Stimulated activated naive CD4-positive, alpha-beta T cell (primary cell): ENCODE data around the gene TBC1D24.
A peak's percentile ranks its signal among the peaks of the same experiment; 100 is the strongest.
"Not testable (repeated sequence)": the region's sequence is repeated elsewhere in the genome, so short reads cannot be mapped to it uniquely, and the experiment has no call there.

Experiments used
- DNase-seq, 6 experiments: peaks; one replicate each; lab custom pipeline; 2025; lab: John Stamatoyannopoulos, UW

Gene TBC1D24

DNA sequence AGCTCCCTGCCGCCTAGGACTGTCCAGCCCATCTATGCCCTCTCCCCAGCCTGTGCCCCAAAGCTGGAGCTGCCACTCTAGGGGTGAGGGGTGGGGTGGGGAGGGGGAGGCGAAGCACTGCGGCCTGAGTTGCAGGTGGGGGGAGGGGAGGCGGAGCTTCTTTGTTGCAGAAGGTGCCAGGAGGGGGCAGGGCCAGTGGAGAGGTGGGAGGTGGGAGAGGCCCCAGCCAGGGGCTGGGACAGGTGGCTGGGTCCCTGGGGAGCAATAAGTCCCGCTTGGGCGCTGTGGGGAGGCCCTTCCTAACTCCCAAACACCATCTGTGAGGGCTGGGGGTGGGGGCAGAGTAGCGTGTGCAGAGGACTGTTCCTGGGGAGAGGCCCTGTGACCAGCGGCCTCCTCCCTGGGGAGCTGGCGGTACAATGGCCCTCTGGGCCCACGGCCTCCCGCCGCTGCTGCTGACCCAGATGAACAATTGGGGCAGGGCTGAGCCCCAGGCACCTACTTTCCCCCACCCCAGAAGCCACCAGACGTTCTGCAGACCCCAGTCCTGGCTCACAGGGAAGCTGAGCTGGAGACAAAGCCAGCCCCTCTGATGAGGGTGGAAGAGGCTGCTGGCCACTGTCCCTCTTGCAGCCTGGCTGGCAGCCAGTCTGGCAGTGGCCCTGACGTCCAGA lies 6.1 kb upstream of the TBC1D24 start:
- no peak for DNase-seq

DNA sequence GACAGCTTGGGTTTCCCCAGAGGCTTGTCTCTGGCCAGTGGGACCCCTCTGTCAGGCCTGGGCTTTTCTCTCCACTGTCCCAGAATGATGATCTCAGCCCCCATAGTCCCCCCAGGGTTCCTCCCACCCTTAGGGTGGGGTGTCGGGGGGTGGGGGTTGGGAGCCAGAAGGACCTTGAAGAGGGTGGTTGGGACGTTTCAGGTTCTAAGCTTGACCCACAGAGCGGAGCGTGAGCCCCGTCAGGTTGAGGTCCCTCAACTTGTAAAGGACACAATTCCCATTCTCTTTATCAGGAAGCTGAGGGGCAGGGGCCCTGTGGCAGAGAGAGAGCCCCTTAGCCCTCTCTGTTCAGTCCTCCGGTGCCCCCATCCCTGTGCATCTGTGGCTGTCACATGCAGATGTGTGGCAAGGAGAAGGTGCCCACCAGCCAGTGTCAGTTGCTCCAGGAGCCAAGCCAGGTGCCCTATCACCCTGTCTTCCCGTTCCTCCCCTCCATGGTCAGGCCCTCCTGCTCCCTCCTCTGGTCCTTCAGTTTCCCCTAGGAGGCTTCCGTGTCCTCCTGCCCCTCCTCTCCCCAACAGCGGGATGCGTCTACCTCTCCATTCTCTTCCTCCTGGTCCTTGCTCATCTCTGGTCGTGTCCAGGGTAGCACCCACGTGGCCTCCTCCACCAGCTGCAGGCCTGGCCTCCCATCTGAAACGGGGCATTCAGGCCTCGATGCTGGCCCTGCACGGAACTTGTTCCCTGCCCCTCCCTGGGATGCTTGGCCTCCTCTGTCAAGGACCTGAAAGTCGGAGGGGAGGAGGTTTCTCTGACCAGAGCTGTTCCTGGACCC lies 5.3 kb upstream of the TBC1D24 start:
- no peak for DNase-seq

DNA sequence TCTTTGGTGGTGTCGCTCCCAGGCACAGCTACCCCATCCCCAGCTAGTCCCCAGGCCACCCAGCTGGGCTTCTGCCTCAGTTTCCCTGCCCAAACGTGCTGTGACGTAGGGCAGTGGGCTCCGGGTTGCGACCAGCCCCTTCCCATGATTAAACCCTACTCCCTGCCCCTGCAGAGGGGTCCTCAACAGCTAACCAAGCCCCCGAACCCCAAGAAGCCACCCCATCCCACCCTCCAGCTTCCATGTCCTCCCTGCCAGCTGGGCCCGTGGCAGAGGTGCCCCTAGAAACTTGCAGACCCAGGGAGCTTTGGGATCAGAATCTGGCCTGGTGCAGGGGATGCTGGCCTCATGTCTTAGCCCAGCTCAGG lies 4.7 kb upstream of the TBC1D24 start:
- no peak for DNase-seq

DNA sequence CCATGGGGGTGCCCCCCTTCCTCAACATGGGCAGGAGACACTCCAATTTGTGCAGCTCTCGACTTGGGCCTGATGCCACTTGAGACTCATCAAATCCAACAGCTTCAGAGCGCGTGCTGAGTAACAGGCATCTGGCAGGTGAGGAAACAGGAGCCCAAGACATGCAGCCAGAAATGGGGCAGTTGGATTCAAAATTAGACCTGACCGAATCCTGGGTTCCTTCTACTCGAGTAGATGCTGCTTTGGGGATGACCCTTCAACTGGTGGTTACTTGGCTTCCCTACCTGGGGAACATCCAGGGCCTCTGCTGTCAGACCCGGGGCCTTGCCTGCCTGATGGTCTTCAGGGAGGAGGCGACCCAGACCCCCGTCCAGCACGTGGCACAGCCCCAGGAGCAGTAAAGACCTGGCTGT lies 4.3 kb upstream of the TBC1D24 start:
- DNase-seq, result no peak

DNA sequence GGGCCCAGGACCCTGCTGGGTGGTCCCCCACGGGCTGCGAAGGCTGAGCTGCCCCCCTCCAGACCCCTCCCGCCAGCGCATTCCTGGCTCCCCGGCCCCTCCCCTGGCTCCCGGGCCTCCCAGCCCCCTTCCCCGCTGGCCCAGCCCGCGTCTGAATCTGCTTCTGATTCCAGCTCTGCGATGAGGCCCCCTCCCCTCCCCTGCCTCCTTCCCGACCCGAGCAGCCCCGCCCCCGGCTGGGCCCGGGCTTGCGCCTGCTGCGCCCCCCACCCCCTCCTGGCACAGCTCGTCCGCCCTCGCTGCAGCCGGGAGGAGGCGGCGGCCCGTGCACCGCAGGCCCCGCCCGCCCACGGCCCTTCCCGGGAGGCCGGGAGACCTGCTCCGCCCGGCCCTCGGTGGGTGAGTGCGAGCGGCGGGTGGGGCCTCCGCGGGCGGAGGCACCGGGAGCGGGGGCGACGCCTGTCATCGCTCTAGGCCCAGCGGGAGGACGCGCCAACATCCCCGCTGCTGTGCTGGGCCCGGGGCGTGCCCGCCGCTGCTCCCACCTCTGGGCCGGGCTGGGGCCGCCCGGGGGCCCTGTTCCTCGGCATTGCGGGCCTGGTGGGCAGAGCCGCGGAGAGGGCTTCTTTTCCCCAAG lies 3.8 kb upstream of the TBC1D24 start, which contains the start of gene NTN3:
Gene NTN3 (plus strand): TSS at position 282 of the 637 bp plus-strand sequence. CDS start 405 bp downstream, outside the sequence.
- DNase-seq, result no peak

DNA sequence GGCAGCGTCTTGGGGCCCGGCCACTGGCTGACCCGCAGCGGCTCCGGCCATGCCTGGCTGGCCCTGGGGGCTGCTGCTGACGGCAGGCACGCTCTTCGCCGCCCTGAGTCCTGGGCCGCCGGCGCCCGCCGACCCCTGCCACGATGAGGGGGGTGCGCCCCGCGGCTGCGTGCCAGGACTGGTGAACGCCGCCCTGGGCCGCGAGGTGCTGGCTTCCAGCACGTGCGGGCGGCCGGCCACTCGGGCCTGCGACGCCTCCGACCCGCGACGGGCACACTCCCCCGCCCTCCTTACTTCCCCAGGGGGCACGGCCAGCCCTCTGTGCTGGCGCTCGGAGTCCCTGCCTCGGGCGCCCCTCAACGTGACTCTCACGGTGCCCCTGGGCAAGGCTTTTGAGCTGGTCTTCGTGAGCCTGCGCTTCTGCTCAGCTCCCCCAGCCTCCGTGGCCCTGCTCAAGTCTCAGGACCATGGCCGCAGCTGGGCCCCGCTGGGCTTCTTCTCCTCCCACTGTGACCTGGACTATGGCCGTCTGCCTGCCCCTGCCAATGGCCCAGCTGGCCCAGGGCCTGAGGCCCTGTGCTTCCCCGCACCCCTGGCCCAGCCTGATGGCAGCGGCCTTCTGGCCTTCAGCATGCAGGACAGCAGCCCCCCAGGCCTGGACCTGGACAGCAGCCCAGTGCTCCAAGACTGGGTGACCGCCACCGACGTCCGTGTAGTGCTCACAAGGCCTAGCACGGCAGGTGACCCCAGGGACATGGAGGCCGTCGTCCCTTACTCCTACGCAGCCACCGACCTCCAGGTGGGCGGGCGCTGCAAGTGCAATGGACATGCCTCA lies 3.1 kb upstream of the TBC1D24 start:
- no peak for DNase-seq

DNA sequence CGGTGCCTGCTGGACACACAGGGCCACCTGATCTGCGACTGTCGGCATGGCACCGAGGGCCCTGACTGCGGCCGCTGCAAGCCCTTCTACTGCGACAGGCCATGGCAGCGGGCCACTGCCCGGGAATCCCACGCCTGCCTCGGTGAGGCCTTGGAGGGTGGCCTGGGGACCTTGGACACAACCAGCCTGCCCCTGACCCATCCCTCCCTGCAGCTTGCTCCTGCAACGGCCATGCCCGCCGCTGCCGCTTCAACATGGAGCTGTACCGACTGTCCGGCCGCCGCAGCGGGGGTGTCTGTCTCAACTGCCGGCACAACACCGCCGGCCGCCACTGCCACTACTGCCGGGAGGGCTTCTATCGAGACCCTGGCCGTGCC lies 2.5 kb upstream of the TBC1D24 start:
- DNase-seq, result no peak

DNA sequence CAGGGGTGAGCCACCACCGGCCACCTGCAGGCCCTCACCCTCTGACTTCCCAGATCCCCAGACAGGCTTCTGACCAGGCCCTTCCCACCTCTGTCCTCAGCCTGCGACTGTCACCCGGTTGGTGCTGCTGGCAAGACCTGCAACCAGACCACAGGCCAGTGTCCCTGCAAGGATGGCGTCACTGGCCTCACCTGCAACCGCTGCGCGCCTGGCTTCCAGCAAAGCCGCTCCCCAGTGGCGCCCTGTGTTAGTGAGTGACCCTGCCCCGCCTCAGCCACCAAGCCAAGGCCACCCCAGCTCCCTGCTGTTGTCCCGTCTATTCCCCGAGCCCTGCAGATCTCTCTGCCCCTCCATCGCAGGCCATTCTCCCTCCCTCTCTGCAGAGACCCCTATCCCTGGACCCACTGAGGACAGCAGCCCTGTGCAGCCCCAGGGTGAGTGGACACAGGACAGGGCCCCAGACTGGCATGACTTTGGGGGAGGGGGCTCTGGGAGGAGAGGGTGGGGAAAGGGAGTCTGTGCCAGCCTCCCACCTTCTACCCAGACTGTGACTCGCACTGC lies 2.0 kb upstream of the TBC1D24 start:
- peak in 1 of 6 experiments; percentile 6 for DNase-seq

DNA sequence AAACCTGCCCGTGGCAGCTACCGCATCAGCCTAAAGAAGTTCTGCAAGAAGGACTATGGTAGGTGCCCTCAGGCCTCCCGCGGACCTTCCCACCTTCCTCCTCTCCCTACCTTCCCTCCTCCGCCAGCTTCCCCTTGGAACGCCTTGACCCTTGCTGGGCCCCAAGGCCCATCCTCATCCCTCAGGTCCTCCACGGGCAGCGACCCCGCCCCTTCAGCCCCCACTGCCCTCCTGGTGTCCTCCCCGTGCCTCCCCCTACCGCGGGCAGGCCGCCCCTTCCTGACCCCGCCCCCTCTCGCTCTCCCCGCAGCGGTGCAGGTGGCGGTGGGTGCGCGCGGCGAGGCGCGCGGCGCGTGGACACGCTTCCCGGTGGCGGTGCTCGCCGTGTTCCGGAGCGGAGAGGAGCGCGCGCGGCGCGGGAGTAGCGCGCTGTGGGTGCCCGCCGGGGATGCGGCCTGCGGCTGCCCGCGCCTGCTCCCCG lies 1.4 kb upstream of the TBC1D24 start:
- DNase-seq, result peak in 3 of 6 experiments; percentile 37 to 56 (median 44)

DNA sequence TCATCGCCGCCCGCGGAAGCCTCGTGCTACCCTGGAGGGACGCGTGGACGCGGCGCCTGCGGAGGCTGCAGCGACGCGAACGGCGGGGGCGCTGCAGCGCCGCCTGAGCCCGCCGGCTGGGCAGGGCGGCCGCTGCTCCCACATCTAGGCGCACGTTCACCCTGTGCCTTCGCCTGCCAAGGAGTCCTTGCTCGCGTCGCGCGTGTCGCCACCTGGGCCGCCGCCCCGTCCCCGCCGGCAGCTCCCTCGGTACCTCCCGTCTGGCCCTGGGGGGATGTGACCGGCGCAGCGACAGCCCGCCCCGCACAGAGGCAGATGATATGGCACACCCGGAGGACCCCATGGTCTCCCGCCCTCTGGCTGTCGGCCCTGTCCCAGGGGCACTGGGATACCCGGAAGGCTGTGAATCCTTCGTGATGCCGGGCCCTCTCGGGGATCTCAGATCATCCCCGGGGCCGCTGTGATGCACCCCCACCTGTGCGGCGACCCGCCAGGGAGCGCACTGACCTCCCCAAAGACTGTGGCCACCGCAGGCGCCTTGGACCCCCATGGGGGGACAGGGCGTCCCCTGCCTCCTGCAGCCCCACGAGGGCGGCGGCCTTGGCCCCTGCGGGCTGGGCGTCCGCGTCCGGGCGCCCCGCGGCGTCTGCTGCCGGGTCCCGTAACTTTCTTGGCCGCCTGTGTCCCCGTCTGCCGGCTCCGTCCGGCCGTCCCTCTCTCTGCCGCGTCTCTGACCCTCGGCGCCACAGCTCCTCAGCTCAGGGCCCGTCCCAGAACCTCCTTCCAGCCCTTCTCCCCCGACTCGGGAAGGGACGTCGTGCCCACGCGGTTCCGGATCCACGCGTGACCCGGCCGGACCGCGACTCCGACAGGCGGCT lies 689 bp upstream of the TBC1D24 start:
- peak; percentile 31 to 78 (median 49) for DNase-seq

DNA sequence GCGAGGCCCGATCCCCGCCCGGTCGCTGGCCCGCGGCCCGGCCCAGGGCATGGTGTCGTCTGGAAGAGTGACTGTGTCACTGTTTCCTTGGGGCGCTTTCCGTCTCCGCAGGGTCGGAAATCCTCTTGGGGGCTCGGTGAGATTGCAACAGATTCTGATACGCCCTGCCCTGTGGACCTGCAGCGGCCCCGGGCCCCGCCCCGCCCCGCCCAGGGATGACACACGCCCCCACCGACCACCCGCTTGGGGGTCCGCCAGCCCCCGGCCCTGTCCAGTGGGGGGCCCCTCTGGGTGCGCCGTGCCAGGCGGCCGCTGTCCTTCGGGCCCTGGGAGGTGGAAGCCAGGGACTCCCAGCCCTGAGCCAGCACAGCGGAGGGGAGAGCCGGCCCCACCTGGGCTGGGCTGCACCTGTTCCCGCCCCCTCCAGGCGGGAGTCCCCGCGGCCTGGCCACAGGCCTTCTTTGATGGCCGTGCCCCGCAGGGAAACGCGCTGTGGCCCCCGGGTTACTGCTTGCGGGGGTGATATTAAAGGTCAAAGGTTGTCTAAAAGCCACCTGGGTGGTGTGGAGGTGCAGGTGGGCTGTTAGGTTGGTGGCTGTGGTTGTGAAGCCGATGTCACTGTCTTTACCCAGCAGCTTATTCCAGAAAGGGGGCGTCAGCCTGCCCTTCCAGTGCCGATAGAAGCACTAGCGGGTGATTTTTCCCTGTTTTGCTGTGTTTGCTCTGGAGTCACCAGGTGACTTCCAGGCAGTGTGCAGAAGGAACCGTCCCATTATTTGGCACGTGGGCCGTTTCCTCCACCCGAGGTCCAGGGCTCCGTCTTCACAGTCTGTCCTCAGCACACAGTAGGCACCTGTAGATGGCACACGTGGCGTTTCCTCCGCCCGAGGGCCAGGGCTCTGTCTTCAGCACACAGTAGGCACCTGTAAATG lies 752 bp downstream of the TBC1D24 start:
- DNase-seq, result peak in 4 of 6 experiments; percentile 21 to 40 (median 36)

DNA sequence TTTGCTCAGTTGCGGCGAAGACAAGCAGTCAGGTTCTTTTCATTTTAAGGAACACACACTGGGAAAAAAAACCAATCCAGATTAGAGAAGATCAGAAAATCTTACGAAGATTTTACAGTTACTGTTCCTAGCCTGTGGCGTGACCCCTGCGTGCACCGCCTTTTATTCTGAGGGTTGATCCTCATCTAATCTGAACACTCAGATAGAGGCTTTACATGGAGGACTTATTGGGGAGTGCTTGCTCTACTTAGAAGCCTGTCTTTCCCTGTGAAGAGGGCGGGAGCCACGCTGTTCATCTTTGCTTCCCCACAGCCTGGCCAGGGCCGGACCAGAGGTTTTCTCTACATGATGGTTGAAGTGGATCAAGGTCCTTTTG lies 1.4 kb downstream of the TBC1D24 start:
- no peak for DNase-seq

DNA sequence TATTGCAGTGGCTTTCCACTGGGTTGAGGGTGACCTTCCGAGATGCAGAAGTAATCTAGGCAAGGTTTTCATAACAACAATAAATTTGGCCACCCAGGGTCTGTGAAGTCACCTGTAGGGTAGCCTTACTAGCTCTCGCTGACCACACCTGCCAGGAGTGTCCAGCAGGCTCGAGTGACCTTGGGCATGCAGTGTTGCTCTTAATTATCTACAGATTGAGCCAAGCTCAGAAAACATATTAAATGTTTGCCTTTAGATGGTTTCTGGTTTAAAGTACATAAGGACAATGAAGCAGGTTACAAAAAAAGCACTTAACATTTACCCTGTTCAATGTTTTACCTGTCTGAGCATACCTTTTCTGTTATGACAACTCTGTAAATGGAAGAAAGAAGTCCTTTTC lies 1.8 kb downstream of the TBC1D24 start:
- no peak for DNase-seq

DNA sequence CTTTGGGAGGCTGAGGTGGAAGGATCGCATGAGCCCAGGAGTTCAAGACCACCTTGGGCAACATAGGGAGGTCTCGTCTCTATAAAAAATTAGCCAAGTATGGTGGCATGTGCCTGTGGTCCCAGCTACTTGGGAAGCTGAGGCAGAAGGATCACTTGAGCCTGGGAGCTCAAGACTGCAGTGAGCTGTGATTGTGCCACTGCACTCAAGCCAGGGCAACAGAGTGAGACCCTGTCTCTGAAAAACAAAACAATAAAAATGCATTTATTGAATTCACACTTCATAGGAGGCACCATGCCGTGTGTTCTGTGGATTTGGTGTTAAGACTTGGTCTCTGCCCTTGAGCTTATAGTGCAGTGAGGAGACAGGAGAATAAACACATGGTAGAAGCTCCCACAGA lies 2.4 kb downstream of the TBC1D24 start:
- DNase-seq, result no peak

DNA sequence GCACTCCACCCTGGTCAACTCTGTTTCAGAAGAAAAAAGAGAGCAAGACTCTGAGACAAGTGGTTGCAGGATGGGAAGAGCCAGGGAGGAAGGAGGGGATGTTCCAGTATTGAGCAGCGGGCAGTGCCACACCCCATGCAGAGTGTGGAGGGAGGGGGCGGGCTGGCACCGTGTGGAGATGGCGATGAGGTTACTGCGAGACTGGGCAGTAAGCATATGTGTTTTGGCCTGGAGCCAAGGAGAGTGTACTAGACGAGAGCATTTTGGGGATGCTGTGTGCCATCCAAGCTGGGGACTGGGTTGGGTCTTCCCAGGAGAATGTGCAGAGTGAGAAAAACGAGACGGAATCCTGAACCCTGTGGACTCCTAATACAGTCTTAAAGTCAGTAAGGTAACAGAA lies 3.4 kb downstream of the TBC1D24 start:
- DNase-seq, result no peak

DNA sequence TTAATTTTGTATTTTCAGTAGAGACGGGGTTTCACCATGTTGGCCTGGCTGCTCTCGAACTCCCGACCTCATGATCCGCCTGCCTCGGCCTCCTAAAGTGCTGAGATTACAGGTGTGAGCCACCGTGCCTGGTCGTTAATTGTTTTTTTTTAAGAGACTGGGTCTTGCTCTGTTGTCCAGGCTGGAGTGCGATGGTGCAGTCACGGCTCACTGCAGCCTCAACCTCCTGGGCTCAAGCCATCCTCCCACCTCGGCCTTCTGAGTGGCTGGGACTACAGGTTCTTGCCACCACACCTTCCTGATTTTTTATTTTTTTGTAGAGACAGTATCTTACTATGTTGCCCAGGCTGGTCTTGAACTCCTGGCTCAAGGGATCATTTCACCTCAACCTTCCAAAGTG lies 5.1 kb downstream of the TBC1D24 start:
- DNase-seq, result not testable (repeated sequence)

DNA sequence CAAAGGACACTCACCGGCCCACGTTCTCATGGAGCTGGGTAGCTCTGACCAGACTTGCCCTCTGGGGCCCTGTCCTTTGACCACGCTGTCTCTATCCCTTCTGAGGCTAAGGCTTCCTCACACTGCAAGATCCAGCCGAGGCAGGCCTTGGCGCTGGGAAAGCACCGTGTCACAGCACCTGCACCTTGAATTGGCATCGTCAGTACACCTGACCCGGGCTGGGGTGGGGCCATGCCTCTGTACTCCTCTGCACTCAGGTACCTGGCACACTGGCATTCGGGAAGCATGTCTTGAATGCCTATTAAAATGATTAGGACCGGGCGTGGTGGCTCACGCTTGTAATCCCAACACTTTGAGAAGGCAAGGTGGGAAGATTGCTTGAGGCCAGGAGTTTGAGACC lies 6.0 kb downstream of the TBC1D24 start:
- no peak for DNase-seq

DNA sequence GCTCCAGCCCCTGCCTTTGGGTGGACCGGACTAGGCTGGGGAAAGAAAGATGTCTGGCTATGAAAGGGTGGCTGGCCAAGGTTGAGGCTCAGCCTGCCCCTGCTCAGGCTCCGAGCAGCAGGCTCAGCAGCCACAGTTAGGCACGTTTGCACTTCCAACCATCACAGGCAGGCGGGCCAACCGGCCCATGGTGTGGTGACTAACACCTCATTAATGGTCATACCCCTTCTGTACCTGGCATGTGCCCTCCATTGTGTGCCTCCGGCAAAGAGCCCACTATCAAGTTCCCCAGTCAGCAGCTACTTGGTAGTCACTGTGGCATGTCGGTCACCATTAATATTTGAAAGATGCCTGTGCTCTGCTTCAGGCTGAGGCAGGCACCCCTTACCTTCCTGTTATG lies 6.7 kb downstream of the TBC1D24 start:
- DNase-seq, result no peak

DNA sequence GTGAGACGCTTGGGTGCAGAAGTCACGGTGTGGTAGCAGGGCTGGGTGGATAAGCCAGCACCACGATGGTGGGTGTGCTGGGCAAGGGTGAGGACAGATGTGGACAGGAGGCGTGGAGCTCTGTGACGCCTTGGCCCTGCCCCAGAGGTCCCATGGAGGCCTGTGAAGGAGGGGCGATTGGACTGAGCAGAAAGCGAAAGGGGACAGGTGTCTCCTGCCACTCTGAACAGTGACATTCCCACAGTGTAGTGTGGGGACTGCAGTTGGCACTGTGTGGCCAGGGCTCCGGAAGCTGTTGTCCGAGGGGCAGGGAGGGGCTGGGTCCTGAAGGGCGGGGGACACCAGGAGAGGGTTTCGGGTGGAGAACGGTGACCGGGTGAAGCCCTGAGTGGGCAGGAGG lies 7.3 kb downstream of the TBC1D24 start:
- no peak for DNase-seq
